OCI-M2 (cell line): ENCODE data around the gene PRKAB1.
"Not testable (repeated sequence)": the region's sequence is repeated elsewhere in the genome, so short reads cannot be mapped to it uniquely, and the experiment has no call there.

ENCODE experiments used
- DNase-seq: peaks from one replicate; lab custom pipeline; 2025; ENCODE audit not compliant: unreplicated experiment; lab: John Stamatoyannopoulos, UW

The PRKAB1 gene

DNA sequence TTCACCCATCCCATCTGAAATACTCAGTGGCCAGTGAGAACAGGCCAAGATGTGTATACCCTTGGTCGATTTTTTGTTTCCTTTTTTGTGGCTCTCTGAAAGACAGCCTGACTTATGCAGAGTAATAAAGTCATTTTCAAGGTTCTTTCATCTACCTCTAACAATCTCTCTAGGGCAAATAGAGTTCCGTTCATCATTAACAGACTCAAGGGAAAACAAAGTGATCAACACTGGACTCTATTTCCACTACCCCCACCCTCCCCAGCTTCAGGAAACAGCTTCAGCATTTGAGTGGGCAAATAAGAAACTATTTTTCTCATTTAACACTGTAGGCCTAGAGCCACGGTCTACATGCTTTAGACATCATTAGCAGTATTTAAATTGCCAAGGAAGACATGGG is 15.9 kb downstream of the PRKAB1 start:
- DNase-seq = no peak

- DNase-seq = no peak
Observed at GRCh38 chr12:119684711-119685369, 16.9 kb downstream of the PRKAB1 start.

GRCh38 chr12:119685375-119685774 is 17.4 kb downstream of the PRKAB1 start:
- DNase-seq = no peak

DNA sequence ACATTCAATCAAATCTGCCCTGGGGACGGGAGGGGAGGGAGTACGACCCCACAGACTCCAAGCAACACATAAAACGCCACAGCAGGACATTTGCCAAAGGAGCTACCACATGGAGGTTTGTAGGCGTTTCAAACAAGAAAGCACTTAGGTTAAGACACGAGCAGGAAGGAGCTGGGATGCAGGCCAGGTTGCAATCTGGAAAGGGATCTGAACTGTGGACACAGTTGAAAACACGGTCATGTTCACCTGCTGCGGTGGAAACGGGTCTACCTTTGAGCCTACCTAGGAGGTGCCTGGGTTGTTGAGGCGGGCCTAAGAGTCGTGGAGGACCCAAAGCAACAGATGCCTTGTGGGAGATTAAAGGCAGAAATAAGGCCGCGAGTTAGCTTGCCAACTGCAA is 18.4 kb downstream of the PRKAB1 start:
- no peak for DNase-seq

DNA sequence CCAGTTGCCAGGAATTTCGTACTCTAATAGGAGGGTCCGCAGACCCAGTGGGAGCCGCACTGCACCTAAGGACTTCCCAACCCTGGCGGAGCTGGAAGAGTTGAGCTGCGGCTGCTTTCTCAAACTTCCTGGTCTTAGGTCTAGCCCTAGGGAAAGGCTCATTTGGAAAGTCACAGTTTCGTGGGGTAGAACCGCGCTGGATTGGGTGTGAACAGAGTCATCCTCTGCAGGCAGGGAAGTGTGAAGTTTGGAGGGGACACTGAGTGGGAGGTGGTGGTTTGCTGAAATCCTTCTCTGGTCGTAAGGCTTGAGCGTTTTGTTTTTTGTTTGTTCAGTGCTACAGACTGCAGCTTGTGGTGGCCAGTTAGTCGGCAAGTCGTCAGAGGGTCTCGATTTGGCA is 18.8 kb downstream of the PRKAB1 start:
- no peak for DNase-seq

DNA sequence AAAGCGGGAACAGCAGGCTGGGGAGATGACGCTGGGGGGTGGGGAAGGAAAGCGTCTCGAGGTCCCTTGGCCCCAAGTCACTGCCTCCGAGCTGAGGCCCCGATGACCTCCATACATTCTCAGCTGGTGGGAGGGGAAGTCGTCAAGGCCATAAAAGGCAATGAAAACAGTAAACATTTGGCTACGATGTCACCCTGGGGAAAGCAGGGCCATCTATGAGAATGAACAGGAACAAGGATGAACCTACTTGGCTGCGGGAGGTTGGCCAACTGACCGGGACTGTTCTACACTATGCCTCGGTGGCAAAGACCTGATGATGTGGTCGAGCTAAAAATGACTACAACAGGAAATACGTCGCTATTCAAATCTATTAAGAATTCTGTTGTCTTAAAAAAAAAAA is 19.5 kb downstream of the PRKAB1 start:
- no peak for DNase-seq

DNA sequence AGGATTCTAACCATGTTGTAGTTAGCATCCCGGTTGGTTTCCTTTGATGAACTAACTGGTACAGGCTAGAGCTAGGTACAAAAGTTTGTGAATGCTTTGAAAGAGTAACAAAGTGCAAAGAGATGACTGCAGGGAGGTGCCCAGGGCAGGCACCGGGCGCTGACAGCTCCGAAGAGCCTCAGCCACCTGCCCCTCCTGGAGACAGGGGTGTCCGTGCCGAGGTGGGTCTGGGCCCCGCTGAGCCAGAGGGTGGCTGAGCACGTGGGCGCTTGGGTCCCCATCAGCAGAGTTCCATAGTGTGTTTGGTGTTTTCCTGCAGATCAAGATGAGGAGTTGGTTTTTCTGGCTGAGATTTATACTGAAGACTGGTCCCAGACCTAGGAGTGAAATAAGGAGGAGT is 19.9 kb downstream of the PRKAB1 start:
- DNase-seq = no peak

- DNase-seq = no peak
Observed at GRCh38 chr12:119689935-119690500, 22.1 kb downstream of the PRKAB1 start.

DNA sequence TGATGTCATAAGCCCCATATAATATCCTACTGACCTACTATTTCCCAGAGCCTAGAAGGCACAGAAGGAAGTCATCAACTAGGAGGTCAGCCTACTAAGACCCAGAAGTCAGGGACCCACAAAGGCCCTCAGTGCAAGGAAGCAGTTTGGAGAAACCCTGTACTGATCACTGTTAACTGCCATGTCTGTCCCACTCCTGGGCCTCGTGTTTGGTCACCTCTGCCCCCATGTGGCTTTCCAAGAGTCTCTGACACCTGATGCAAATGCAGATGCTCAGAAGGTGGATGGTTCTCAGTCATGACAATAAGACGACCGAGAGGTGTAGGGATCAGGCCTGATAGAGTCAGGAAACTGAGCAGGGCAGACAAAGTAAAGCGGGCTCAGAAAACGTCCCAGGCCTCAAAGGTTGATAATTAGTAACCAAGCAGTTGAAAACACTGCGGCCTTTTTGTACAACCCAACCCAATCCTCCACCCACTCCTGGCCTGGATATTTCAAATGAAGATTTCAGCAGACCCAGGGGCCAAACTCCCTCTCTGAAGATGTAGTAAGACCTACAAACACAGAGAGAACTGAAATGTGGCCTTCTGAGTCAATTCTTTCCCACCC is 23.4 kb downstream of the PRKAB1 start:
- DNase-seq = no peak

- DNase-seq = no peak
Observed at GRCh38 chr12:119692410-119692809, 24.5 kb downstream of the PRKAB1 start.

GRCh38 chr12:119692997-119693396 is 25.1 kb downstream of the PRKAB1 start:
- DNase-seq = no peak

- no peak for DNase-seq
Observed at GRCh38 chr12:119693511-119693910, 25.6 kb downstream of the PRKAB1 start.

- DNase-seq = no peak
Observed at GRCh38 chr12:119694111-119694510, 26.2 kb downstream of the PRKAB1 start.

DNA sequence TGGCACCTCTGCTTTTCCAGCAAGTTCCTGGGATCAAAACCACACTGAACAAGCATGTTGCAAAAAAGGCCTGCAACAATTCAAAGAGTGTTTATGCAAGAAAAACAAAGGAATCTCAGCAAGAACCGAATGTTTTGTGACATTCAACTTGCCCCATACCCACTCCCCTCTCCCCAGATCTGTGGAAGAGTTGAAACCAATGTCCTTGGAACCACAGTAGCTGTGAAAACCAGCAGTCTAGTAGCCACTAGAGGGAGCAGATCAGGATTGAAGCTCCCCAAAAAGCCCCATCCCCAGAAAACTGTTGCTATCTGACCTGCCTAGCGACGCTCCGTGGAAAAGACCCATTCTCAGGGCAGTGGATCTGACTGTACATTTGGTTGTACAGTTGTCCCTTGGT is 27.1 kb downstream of the PRKAB1 start:
- no peak for DNase-seq

GRCh38 chr12:119696943-119697342 is 29.0 kb downstream of the PRKAB1 start:
- no peak for DNase-seq

DNA sequence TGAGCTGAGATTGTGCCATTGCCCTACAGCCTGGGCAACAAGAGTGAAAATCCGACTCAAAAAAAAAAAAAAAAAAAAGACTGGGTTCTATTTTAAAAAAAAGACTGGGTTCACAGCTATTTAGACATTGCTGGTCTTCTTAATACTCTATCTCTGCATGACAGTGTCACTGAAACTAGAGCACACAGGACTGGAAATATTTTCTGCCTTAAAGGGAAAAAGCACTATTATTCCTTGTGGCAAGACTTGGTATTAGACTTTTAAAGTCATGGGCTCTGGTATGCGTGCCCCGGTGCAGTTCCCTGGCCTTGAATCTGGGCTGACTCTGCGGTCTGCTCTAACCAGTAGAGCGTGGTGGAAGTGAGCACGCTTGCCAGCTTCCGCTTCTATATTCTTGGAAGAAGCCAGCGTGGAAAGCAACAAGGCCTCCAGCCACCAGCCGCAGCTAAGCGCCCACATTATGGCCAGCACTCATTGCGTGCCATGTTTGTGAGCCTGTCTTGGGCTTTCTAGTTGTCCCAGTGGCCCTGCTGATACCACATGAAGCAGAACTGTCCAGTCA is 31.3 kb downstream of the PRKAB1 start:
- DNase-seq = no peak

GRCh38 chr12:119700078-119700477 is 32.1 kb downstream of the PRKAB1 start:
- DNase-seq = no peak

DNA sequence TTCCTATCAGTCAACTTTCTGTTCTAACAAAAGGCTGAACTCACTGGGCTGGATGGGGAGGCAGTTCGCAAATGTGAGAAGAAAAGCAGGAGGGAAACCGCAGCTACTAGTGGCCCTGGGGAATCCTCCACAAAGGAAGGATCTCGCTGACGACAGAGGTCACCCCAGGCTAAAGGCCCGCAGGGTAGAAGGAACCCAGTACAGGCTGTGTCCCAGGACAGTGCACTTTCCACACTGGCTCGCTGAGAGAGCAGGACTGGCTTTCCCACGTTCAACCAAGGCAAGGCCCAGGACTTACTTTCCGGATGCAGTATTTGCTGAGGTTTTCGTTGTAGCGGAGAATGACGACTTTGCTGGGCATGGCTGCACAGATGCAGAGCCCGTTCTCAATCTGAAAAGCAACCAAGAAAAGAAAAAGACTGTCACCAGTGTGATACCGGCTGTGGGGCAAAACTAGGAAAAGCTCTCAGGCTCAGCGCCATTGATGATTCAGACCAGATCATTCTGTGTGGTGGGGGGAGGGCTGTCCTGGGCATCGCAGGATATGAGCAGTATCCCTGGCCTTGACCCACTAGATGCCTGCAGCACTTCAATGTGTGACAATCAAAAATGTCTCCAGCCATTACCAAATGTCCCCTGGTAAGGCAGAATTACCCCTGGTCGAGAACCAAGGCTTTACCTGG is 36.3 kb downstream of the PRKAB1 start:
- DNase-seq = no peak

- no peak for DNase-seq
Observed at GRCh38 chr12:119705182-119705581, 37.2 kb downstream of the PRKAB1 start.

GRCh38 chr12:119706427-119706826 is 38.5 kb downstream of the PRKAB1 start:
- not testable (repeated sequence) for DNase-seq

- DNase-seq = no peak
Observed at GRCh38 chr12:119710374-119710964, 42.5 kb downstream of the PRKAB1 start.
